ENCODE data around the gene SYT1. TPM values are rescaled to one million over a fixed set of nuclear protein-coding genes. Genes with fewer than 3 reads are reported as not detected.
"Not testable (repeated sequence)": the region's sequence is repeated elsewhere in the genome, so short reads cannot be mapped to it uniquely, and the experiment has no call there.

The SYT1 gene
- not detected for total RNA-seq

DNA sequence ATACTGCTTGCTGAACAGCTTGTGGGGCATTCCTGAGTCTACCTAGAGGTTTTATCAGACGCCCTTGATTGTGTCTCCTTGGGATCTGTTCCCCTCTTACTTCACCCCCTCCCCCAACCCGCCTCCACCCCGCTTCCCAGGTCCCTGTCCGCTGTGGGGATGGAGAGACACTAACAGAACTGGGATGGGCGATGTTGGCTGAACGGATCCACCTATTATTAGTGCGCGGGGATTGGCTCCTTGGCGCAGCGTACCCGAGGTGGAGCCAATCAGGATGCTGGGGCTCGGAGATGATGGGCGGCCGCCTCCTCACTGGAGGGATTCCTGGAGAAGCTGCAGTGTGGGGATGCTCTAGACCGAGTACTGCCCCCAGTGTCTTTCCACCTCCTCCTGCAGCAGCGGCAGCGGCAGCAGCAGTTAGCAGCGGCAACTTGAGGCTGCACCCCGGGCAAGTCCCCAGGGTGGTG is at the start of gene SYT1:
Gene SYT1, plus strand, starts transcription at position 372 of the 467 bp plus-strand sequence.
- Mint-ChIP-seq H3K9me3 (ENCODE audit: insufficient read depth) (no peaks in the 10 kb centered on the region), H3K4me1 (ENCODE audit: low read depth) (peaks cover 2% of the 10 kb centered on the region), H3K27me3 (ENCODE audit: low read depth) (peaks cover 8% of the 10 kb centered on the region), H3K4me3 (no peak within 1 kb of the TSS), H3K36me3 (ENCODE audit: low read depth) (no peaks in the 10 kb centered on the region), H3K27ac (no peak within 1 kb of the TSS)
- CTCF ChIA-PET = interaction anchor here (1.0 kb wide), 1 partner anchor 16 kb away, joined by 3 read pairs; no protein-coding TSS in a partner anchor
- POLR2A ChIA-PET = no interaction called here
- DNase-seq (no peak), ATAC-seq (no peak)

DNA sequence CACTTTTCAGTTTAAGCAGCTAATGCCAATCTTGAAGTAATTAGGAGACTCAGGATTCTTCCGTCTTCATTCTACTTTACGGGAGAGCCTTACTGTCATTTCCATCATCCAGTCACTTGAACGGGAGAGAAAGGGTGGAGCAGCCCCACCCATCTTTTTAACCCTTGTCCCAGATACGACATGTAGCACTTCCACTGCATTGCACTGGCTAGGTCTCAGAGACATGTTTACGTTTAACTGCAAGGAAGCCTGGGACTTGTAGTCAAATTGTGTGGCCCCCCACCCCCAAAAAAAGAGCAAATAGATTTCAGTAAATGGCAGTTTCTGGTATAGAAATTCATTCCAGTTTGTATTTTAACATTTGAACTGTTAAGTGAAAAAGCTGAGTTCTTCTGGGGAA is 46.1 kb upstream of the SYT1 start:
- ATAC-seq (no peak), DNase-seq (no peak)
- Mint-ChIP-seq H3K36me3 (ENCODE audit: low read depth) (no peaks in the 10 kb centered on the region), H3K27ac (no peak overlapping the region), H3K4me3 (no peak overlapping the region), H3K27me3 (ENCODE audit: low read depth) (no peaks in the 10 kb centered on the region), H3K9me3 (ENCODE audit: insufficient read depth) (peaks cover 4% of the 10 kb centered on the region), H3K4me1 (ENCODE audit: low read depth) (no peaks in the 10 kb centered on the region)
- CTCF ChIA-PET = no interaction called here
- POLR2A ChIA-PET = no interaction called here

DNA sequence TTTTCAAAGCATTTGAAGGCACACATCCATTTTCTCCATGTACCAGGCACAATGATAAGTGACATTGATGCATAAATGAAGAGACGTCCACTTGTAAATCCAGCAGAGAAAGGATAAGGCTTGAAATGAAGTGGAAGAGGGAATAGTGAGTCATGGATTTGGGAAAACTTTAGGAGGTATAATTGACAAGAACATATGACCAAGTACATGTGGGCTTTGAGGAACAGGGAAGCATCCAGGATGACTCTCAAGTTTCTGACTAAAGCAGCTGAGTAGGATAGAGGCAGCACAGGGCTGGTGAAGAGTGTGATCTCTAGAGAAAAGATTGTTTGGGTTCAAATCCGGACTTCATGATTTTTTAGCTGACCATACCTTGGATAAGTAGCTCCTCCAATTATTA is 43.6 kb upstream of the SYT1 start:
- POLR2A ChIA-PET = no interaction called here
- CTCF ChIA-PET = no interaction called here
- DNase-seq (no peak), ATAC-seq (no peak)
- no peak overlapping the region for H3K4me3 Mint-ChIP-seq
- H3K27me3 Mint-ChIP-seq (ENCODE audit: low read depth) = no peaks in the 10 kb centered on the region
- no peaks in the 10 kb centered on the region for H3K36me3 Mint-ChIP-seq (ENCODE audit: low read depth)
- H3K27ac Mint-ChIP-seq = no peak overlapping the region
- H3K4me1 Mint-ChIP-seq (ENCODE audit: low read depth) = no peaks in the 10 kb centered on the region
- H3K9me3 Mint-ChIP-seq (ENCODE audit: insufficient read depth) = no peaks in the 10 kb centered on the region

DNA sequence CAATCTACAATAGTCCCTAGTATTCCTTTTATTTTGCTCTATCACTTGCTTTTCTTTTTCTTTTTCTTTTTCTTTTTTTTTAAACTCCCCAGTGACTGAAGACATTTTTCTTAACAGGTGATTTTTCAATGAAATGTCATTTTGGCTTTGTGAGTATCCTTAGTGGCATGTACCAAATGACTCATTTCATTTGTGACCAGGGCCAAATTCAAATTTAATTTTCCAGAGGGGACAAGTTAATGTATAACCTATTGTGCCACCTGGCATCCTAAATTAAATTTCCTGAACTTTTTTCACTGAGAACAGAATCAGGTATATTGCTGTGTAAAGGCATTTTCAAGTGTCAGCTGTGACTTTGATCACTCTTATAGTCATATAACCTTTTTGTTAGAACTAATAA is 39.7 kb upstream of the SYT1 start:
- CTCF ChIA-PET = no interaction called here
- Mint-ChIP-seq H3K27ac (no peak overlapping the region), H3K4me1 (ENCODE audit: low read depth) (no peaks in the 10 kb centered on the region), H3K36me3 (ENCODE audit: low read depth) (no peaks in the 10 kb centered on the region), H3K4me3 (no peak overlapping the region), H3K9me3 (ENCODE audit: insufficient read depth) (peaks cover 9% of the 10 kb centered on the region), H3K27me3 (ENCODE audit: low read depth) (no peaks in the 10 kb centered on the region)
- ATAC-seq (no peak), DNase-seq (no peak)
- POLR2A ChIA-PET = no interaction called here

DNA sequence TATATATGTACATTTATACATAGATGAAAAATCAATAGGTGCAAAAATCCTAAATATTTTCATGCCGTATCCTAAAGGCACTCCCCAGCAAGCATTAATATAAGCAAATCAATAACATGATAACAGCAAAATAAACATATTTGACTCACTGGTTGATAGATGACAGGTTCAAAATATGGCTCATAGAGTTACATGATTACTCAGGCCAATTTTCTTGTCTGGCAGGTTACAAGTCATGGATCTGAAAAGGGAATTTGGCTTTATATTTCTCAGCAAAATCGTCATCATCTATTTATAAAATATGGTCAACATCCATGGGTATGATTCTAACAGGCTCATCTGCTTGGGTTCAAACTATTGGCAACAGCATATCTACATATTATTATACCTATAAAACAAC is 34.9 kb upstream of the SYT1 start:
- POLR2A ChIA-PET = no interaction called here
- Mint-ChIP-seq H3K4me3 (no peak overlapping the region), H3K4me1 (ENCODE audit: low read depth) (no peaks in the 10 kb centered on the region), H3K27me3 (ENCODE audit: low read depth) (no peaks in the 10 kb centered on the region), H3K27ac (no peak overlapping the region), H3K36me3 (ENCODE audit: low read depth) (no peaks in the 10 kb centered on the region), H3K9me3 (ENCODE audit: insufficient read depth) (peaks cover 9% of the 10 kb centered on the region)
- ATAC-seq = no peak
- no peak for DNase-seq
- CTCF ChIA-PET = no interaction called here

DNA sequence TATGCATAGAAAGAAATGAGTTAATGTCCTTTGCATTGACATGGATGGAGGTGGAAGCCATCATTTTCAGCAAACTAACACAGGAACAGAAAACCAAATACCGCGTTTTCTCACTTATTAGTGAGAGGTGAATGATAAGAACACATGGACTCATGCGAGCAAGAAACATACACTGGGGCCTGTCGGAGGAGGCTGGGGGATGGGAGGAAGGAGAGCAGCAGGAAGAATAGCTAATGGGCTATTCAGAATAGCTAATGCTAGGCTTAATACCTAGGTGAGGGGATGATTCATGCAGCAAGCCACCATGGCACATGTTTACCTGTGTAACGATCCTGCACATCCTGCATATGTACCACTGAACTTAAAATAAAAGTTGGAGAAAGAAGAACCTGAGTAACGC is 29.1 kb upstream of the SYT1 start:
- no peak overlapping the region for H3K27ac Mint-ChIP-seq

DNA sequence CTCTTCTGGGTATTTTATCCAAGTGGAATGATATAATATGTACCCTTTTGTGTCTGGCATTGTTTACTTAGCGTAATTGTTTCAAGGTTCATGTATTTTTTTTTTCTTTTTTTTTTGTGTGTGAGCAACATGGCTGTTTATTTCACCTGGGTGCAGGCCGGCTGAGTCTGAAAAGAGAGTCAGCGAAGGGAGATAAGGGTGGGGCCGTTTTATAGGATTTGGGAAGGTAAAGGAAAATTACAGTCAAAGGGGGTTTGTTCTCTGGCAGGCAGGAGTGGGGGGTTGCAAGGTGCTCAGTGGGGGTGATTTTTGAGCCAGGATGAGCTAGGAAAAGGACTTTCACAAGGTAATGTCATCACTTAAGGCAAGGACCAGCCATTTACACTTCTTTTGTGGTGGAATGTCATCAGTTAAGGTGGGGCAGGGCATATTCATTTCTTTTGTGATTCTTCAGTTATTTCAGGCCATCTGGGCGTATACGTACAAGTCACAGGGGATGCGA is 24.0 kb upstream of the SYT1 start:
- DNase-seq; H3K27ac Mint-ChIP-seq; H3K4me3 Mint-ChIP-seq; H3K4me1 Mint-ChIP-seq (ENCODE audit: low read depth); H3K27me3 Mint-ChIP-seq (ENCODE audit: low read depth); POLR2A ChIA-PET; H3K36me3 Mint-ChIP-seq (ENCODE audit: low read depth); ATAC-seq; H3K9me3 Mint-ChIP-seq (ENCODE audit: insufficient read depth): not testable (repeated sequence)
- CTCF ChIA-PET = interaction anchor here (0.7 kb wide), 1 partner anchor 11 kb away, joined by 3 read pairs; no protein-coding TSS in a partner anchor

More for the DNA sequence above, 29.1 kb upstream of the SYT1 start:
- Mint-ChIP-seq H3K9me3 (ENCODE audit: insufficient read depth) (peaks cover 11% of the 10 kb centered on the region), H3K4me3 (no peak overlapping the region), H3K27me3 (ENCODE audit: low read depth) (no peaks in the 10 kb centered on the region), H3K4me1 (ENCODE audit: low read depth) (no peaks in the 10 kb centered on the region), H3K36me3 (ENCODE audit: low read depth) (no peaks in the 10 kb centered on the region)
- ChIA-PET CTCF (no interaction called here), POLR2A (no interaction called here)
- no peak for DNase-seq
- ATAC-seq = no peak

DNA sequence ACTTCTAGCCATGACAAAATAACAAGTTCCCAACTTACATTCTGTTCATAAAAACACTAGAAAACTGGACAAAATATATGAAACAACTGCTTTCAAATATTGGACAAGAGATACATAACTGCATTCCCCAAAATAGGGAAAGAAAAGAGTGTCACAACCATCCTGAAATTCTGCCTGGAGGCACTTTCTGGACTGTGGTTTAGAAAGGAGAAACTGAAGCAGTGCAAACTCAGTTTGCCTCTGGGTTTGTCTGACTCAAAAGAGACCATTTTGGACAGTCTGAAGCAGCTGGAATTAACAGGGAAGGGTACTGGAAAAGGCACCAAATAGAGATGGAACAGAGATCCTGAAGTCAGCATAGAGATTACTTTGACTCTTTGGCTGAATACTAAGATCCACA is 11.3 kb upstream of the SYT1 start:
- ChIA-PET POLR2A (no interaction called here), CTCF (no interaction called here)
- no peak overlapping the region for H3K27ac Mint-ChIP-seq
- H3K27me3 Mint-ChIP-seq (ENCODE audit: low read depth) = no peaks in the 10 kb centered on the region
- no peaks in the 10 kb centered on the region for H3K4me1 Mint-ChIP-seq (ENCODE audit: low read depth)
- DNase-seq = no peak
- no peaks in the 10 kb centered on the region for H3K36me3 Mint-ChIP-seq (ENCODE audit: low read depth)
- H3K9me3 Mint-ChIP-seq (ENCODE audit: insufficient read depth) = no peaks in the 10 kb centered on the region
- ATAC-seq = no peak
- no peak overlapping the region for H3K4me3 Mint-ChIP-seq

DNA sequence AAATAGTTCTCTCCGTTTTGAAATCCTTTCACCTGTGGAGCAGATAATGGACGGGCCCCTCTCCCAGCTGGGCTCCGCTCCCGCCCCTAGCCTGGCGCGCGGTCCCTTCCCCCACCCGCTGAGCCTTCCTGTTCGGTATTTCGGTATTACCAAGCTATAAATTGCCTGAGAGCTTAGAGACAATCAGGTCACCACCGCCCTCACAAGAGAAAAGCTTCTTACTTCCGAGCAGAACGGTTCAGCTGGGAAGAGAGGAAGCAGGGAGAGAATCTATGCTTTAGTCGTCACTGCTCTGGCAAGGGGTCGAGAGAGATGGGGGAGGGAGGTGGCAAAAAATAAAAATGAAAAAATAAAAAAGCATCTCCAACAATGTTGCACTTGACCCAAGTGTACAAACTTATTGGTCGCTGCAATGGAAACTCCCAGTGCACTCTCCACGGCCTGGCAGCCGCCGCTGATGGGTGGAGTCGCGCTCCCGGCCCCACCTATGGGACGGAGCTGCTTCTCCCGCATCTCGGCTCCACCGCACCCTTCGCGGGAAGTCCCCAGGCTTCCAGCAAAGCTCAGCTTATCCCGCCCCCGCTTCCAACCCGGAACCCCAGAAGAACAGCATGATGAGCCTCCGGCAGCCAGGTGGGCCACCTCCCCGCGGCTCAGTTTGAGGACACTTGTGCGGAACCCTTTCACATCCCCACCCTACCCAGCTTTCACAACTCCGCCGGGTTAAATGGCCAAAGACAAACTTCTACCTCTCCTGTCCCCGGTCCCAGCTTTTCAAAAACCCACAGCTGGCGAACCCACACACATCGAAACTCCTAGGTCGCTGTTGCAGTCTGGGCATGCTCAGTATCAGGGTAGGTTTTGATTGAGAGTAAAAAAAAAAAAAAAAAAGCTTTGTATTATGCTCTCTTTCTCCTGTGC is 832 bp upstream of the SYT1 start:
- POLR2A ChIA-PET = no interaction called here
- Mint-ChIP-seq H3K27me3 (ENCODE audit: low read depth) (peaks cover 8% of the 10 kb centered on the region), H3K9me3 (ENCODE audit: insufficient read depth) (no peaks in the 10 kb centered on the region), H3K4me1 (ENCODE audit: low read depth) (peaks cover 2% of the 10 kb centered on the region), H3K4me3 (no peak overlapping the region), H3K36me3 (ENCODE audit: low read depth) (no peaks in the 10 kb centered on the region), H3K27ac (no peak overlapping the region)
- DNase-seq = no peak
- CTCF ChIA-PET = interaction anchor here (1.0 kb wide), 1 partner anchor 17 kb away, joined by 3 read pairs; no protein-coding TSS in a partner anchor
- ATAC-seq = no peak

DNA sequence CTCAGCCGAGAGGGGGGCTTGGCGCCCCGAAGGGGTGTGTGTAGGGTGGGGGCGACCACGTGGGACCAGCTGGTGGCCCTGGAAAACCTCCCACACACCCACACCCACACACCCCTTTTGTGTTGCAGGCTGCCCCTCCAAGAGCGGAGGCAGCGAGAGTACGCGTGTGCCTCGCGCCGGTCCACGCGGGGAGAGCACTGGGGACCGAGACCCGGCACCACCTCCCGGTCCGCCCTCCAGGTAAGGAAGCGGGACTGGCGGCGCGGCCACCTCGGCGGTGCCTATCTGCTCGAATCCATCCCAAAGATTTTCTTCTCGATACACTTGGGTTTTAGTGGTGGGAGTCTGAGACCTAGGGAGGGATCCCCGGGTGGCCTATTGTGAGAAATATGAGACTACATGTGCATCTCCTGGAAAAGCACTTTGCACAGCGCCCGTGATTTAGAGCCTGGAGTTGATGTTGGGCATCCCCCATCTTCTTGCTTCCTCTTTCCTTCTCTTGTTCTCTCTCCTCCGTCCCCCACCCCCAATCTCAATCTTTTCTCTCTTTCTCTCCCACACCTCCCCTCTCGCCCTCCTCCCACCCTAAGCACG is 393 bp downstream of the SYT1 start:
- H3K27me3 Mint-ChIP-seq (ENCODE audit: low read depth) = peaks cover 8% of the 10 kb centered on the region
- no peak overlapping the region for H3K27ac Mint-ChIP-seq
- ChIA-PET CTCF (no interaction called here), POLR2A (no interaction called here)
- H3K4me3 Mint-ChIP-seq = no peak overlapping the region
- H3K36me3 Mint-ChIP-seq (ENCODE audit: low read depth) = no peaks in the 10 kb centered on the region
- H3K9me3 Mint-ChIP-seq (ENCODE audit: insufficient read depth) = no peaks in the 10 kb centered on the region
- peaks cover 2% of the 10 kb centered on the region for H3K4me1 Mint-ChIP-seq (ENCODE audit: low read depth)
- DNase-seq (no peak), ATAC-seq (no peak)

DNA sequence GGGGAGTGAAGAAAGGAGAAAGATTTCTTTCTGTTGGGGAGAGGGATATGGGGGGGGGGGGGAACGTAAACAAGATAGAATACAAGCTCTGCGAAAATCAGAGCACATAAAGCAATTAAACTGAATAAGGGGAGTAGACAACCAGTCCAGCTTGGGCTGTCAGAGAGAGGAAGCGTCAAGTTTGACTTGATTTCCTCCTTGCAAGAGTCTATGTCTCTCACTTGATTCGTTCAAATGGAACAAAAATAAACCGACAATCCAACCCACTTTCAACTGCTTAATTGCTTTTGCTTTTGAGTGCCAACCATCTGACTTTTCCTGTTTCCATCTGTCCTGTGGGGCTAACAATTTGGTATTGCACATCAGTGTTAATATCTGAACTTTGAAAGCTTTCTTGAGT is 942 bp downstream of the SYT1 start:
- no peaks in the 10 kb centered on the region for H3K9me3 Mint-ChIP-seq (ENCODE audit: insufficient read depth)
- H3K36me3 Mint-ChIP-seq (ENCODE audit: low read depth) = no peaks in the 10 kb centered on the region
- H3K4me1 Mint-ChIP-seq (ENCODE audit: low read depth) = peaks cover 2% of the 10 kb centered on the region
- H3K27ac Mint-ChIP-seq = no peak overlapping the region
- ChIA-PET POLR2A (no interaction called here), CTCF (no interaction called here)
- H3K27me3 Mint-ChIP-seq (ENCODE audit: low read depth) = peaks cover 8% of the 10 kb centered on the region
- DNase-seq = no peak
- ATAC-seq = no peak
- no peak overlapping the region for H3K4me3 Mint-ChIP-seq

DNA sequence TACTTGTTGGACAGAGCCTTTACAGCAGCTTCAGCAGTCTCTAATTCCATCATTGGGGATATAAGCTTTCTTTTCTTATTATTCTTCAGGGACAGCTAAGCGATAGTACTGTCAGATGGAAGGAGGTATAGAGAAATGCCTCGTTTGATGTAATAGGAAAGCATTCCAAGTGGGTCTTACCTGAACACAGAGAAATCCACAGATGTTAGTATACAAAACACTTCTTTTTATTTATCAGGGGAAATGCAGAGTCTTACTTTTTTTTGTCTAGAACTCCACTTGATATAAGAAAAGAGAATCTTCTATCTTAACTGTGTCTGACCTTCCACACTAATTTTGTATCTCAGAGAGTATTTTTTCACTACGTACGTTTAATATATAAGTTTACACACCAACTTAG is 1.9 kb downstream of the SYT1 start:
- H3K27me3 Mint-ChIP-seq (ENCODE audit: low read depth) = peaks cover 8% of the 10 kb centered on the region
- H3K4me3 Mint-ChIP-seq = no peak overlapping the region
- no peaks in the 10 kb centered on the region for H3K36me3 Mint-ChIP-seq (ENCODE audit: low read depth)
- no peaks in the 10 kb centered on the region for H3K9me3 Mint-ChIP-seq (ENCODE audit: insufficient read depth)
- peaks cover 2% of the 10 kb centered on the region for H3K4me1 Mint-ChIP-seq (ENCODE audit: low read depth)
- no peak for DNase-seq
- ChIA-PET POLR2A (no interaction called here), CTCF (no interaction called here)
- ATAC-seq = no peak
- no peak overlapping the region for H3K27ac Mint-ChIP-seq
